Measurements from ENCODE around the gene UNC80. TPM values are rescaled to one million over a fixed set of nuclear protein-coding genes. Genes with fewer than 3 reads are reported as not detected.

The UNC80 gene
- total RNA-seq, 1 experiment from 2014 or later, result 1.8 TPM

DNA sequence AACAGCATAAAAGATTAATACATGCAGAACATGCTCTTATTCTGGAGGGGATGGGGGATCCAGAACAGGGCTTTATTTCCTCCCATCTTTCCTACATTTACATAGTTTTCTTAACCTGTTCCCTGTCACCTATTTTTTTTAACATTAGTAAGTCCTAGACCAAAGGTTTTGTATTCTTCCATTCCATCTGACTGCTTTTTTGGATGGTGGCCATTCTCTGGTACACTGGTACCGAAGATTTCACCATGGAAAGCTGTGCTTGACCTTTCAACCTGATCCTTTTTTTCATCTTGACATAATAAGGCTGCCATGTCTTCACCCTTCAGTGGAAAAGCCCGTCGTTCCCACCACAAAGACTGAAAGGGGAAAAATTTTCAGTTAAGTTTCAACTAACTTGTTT is 251.2 kb downstream of the UNC80 start:
- Histone ChIP-seq H3K4me1 (ENCODE audit: insufficient read depth, low read length, poor library complexity, severe bottlenecking) (no peaks in the 10 kb centered on the region), H3K36me3 (ENCODE audit: insufficient read depth, low read length, poor library complexity, severe bottlenecking) (peaks cover 57% of the 10 kb centered on the region), H3K27ac (ENCODE audit: low read depth, low read length, poor library complexity, severe bottlenecking) (no peak overlapping the region), H3K9me3 (ENCODE audit: low read depth, low read length, poor library complexity, severe bottlenecking) (no peaks in the 10 kb centered on the region), H3K4me3 (ENCODE audit: low read depth, low read length, poor library complexity, severe bottlenecking) (no peak overlapping the region), H3K27me3 (replicated peaks; ENCODE audit: insufficient read depth, low read depth, low read length, poor library complexity) (no peaks in the 10 kb centered on the region)
- ChIA-PET POLR2A (ENCODE audit: low non-redundant PET) (interaction anchor here (0.7 kb wide), 1 partner anchor 44 kb away, joined by 3 read pairs; no protein-coding TSS in a partner anchor), CTCF (no interaction called here)
- intact Hi-C loops (cut with micrococcal nuclease; ENCODE audit: unreplicated experiment), result no loop called here
- DNase-seq (ENCODE audit: low spot score), result no peak
- TF ChIP-seq EZH2 (IDR thresholded peaks at IDR 0.05; ENCODE audit: borderline replicate concordance, low read depth, low read length, poor library complexity, severe bottlenecking), result no peak
- TF ChIP-seq, protein P1, sequence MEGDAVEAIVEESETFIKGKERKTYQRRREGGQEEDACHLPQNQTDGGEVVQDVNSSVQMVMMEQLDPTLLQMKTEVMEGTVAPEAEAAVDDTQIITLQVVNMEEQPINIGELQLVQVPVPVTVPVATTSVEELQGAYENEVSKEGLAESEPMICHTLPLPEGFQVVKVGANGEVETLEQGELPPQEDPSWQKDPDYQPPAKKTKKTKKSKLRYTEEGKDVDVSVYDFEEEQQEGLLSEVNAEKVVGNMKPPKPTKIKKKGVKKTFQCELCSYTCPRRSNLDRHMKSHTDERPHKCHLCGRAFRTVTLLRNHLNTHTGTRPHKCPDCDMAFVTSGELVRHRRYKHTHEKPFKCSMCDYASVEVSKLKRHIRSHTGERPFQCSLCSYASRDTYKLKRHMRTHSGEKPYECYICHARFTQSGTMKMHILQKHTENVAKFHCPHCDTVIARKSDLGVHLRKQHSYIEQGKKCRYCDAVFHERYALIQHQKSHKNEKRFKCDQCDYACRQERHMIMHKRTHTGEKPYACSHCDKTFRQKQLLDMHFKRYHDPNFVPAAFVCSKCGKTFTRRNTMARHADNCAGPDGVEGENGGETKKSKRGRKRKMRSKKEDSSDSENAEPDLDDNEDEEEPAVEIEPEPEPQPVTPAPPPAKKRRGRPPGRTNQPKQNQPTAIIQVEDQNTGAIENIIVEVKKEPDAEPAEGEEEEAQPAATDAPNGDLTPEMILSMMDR (conservative IDR thresholded peaks at IDR 0.05; ENCODE audit: low read depth, low read length), result no peak
- BruUV-seq (replicated peaks), result no TSS peak

DNA sequence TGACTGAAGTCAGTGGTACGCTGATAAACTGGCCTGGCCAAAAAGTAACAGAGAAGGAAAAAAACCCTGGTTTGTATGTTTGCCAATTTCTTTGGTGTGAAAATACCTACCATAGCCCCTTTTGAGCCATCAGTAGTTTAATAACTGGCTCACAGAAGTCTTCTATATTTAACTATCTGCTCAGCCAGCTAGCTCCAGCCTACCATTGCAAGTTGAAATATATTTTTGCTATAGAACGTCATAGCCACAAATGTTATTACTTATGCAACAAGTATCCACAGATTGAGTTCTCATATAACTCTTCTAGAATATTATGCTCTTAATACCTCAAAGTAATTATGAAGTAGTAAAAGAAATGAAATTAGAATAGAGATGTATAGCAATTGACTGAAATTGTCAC is 256.0 kb downstream of the UNC80 start:
- POLR2A ChIA-PET (ENCODE audit: low non-redundant PET), result no interaction called here
- no TSS peak for BruUV-seq (replicated peaks)
- TF ChIP-seq, protein P1 (conservative IDR thresholded peaks at IDR 0.05; ENCODE audit: low read depth, low read length), result no peak
- TF ChIP-seq EZH2 (IDR thresholded peaks at IDR 0.05; ENCODE audit: borderline replicate concordance, low read depth, low read length, poor library complexity, severe bottlenecking), result no peak
- no peak overlapping the region for H3K27ac ChIP-seq (ENCODE audit: low read depth, low read length, poor library complexity, severe bottlenecking)
- no peaks in the 10 kb centered on the region for H3K4me1 ChIP-seq (ENCODE audit: insufficient read depth, low read length, poor library complexity, severe bottlenecking)
- CTCF ChIA-PET, result no interaction called here
- H3K4me3 ChIP-seq (ENCODE audit: low read depth, low read length, poor library complexity, severe bottlenecking), result no peak overlapping the region
- intact Hi-C loops (cut with micrococcal nuclease; ENCODE audit: unreplicated experiment), result no loop called here
- no peak for DNase-seq (ENCODE audit: low spot score)
- H3K27me3 ChIP-seq (replicated peaks; ENCODE audit: insufficient read depth, low read depth, low read length, poor library complexity), result no peaks in the 10 kb centered on the region
- H3K9me3 ChIP-seq (ENCODE audit: low read depth, low read length, poor library complexity, severe bottlenecking), result no peaks in the 10 kb centered on the region
- H3K36me3 ChIP-seq (ENCODE audit: insufficient read depth, low read length, poor library complexity, severe bottlenecking), result peaks cover 13% of the 10 kb centered on the region

DNA sequence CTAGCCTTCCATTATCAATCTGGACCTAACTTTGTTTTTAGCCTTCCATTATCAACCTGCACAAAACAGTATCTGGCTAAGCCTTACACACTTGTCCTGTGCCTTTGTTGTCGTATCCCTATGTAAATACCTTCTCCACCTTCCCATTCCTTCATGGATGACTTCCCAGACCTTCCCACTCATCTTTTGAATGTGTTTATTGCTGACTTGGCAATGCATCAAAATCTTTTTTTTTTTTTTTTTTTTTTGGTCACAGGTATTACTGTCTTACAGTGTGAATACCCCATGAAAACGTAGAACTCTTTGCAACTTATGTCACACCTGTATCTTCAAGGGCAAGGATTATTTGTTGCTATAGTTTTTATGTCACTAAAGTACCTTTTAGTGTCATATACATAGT is 256.5 kb downstream of the UNC80 start:
- no peaks in the 10 kb centered on the region for H3K27me3 ChIP-seq (replicated peaks; ENCODE audit: insufficient read depth, low read depth, low read length, poor library complexity)
- no peak for DNase-seq (ENCODE audit: low spot score)
- BruUV-seq (replicated peaks), result no TSS peak
- H3K27ac ChIP-seq (ENCODE audit: low read depth, low read length, poor library complexity, severe bottlenecking), result no peak overlapping the region
- CTCF ChIA-PET, result no interaction called here
- POLR2A ChIA-PET (ENCODE audit: low non-redundant PET), result no interaction called here
- H3K4me1 ChIP-seq (ENCODE audit: insufficient read depth, low read length, poor library complexity, severe bottlenecking), result no peaks in the 10 kb centered on the region
- H3K9me3 ChIP-seq (ENCODE audit: low read depth, low read length, poor library complexity, severe bottlenecking), result no peaks in the 10 kb centered on the region
- peaks cover 8% of the 10 kb centered on the region for H3K36me3 ChIP-seq (ENCODE audit: insufficient read depth, low read length, poor library complexity, severe bottlenecking)
- intact Hi-C loops (cut with micrococcal nuclease; ENCODE audit: unreplicated experiment), result no loop called here
- H3K4me3 ChIP-seq (ENCODE audit: low read depth, low read length, poor library complexity, severe bottlenecking), result no peak overlapping the region
- TF ChIP-seq, protein P1 (conservative IDR thresholded peaks at IDR 0.05; ENCODE audit: low read depth, low read length), result no peak
- TF ChIP-seq EZH2 (IDR thresholded peaks at IDR 0.05; ENCODE audit: borderline replicate concordance, low read depth, low read length, poor library complexity, severe bottlenecking), result no peak
